GM18505 (cell line): ENCODE results near the gene NTRK1.

Source experiments
- ATAC-seq: cut with Tn5 transposase; IDR thresholded peaks from one replicate; pipeline ENCODE4 v1.9.1; 2021; ENCODE audit not compliant: unreplicated experiment
- POLR2A ChIP-seq: IDR thresholded peaks from 4 replicates; pipeline ENCODE4 v1.6.1; 2011; ENCODE audit warnings: borderline replicate concordance; ENCODE audit not compliant: insufficient read depth, insufficient read length; ENCODE audit errors: extremely low read depth

The NTRK1 gene

GRCh38 chr1:156858959-156859522 lies 1.6 kb upstream of the NTRK1 start, which contains the start of gene INSRR:
Gene INSRR (minus strand): TSS chr1:156859117. CDS start chr1:156858621, 496 bp downstream.
- ATAC-seq = no peak
- TF ChIP-seq POLR2A = no peak

- no peak for TF ChIP-seq POLR2A
- ATAC-seq = no peak
Observed at GRCh38 chr1:156859523-156860112, 1.0 kb upstream of the NTRK1 start.

- ATAC-seq = no peak
- TF ChIP-seq POLR2A = no peak
Observed at GRCh38 chr1:156860113-156860627, 495 bp upstream of the NTRK1 start.

- no peak for ATAC-seq
- TF ChIP-seq POLR2A = no peak
Observed at GRCh38 chr1:156862584-156862983, 1.9 kb downstream of the NTRK1 start.

- no peak for TF ChIP-seq POLR2A
- ATAC-seq = no peak
Observed at GRCh38 chr1:156862997-156863599, 2.4 kb downstream of the NTRK1 start.

GRCh38 chr1:156863631-156864030 lies 3.0 kb downstream of the NTRK1 start:
- no peak for TF ChIP-seq POLR2A
- no peak for ATAC-seq

- ATAC-seq = no peak
Observed at GRCh38 chr1:156864796-156865195, 4.1 kb downstream of the NTRK1 start.

GRCh38 chr1:156865258-156865657 lies 4.6 kb downstream of the NTRK1 start:
- no peak for ATAC-seq
- no peak for TF ChIP-seq POLR2A

More at GRCh38 chr1:156864796-156865195, 4.1 kb downstream of the NTRK1 start:
- no peak for TF ChIP-seq POLR2A

- no peak for TF ChIP-seq POLR2A
- no peak for ATAC-seq
Observed at GRCh38 chr1:156865865-156866248, 5.2 kb downstream of the NTRK1 start.

- no peak for ATAC-seq
- no peak for TF ChIP-seq POLR2A
Observed at GRCh38 chr1:156866249-156866909, 5.7 kb downstream of the NTRK1 start.

GRCh38 chr1:156868341-156868740 lies 7.7 kb downstream of the NTRK1 start:
- no peak for TF ChIP-seq POLR2A
- no peak for ATAC-seq

GRCh38 chr1:156869455-156869854 lies 8.8 kb downstream of the NTRK1 start:
- ATAC-seq = no peak
- no peak for TF ChIP-seq POLR2A

- no peak for TF ChIP-seq POLR2A
- ATAC-seq = no peak
Observed at GRCh38 chr1:156873659-156874058, 13.0 kb downstream of the NTRK1 start.
